DND-41 (cell line): ENCODE measurements around the gene CLSTN2.

Source experiments
- ATAC-seq: fragments of 200-7000 bp; cut with Tn5 transposase; 3 replicates; pipeline ENCODE4 v1.9.1; 2021; ENCODE audit warnings: low read depth; ENCODE audit not compliant: insufficient read depth
- DNase-seq: peaks from one replicate; pipeline ENCODE4 v3.0.0-alpha.2; 2020
- H2AFZ ChIP-seq: 2 replicates; pipeline ENCODE4 v1.6.0; 2012; ENCODE audit warnings: low read depth, low read length
- H3K27ac ChIP-seq: 2 replicates; pipeline ENCODE4 v1.5.1; 2012; ENCODE audit warnings: low read length, inconsistent platforms
- H3K27me3 ChIP-seq: fragments of 200-600 bp; sonication (generic); 2 replicates; pipeline ENCODE4 v1.6.0; 2012; ENCODE audit warnings: low read length, mild to moderate bottlenecking, inconsistent platforms; ENCODE audit not compliant: insufficient read depth, poor library complexity
- H3K36me3 ChIP-seq: 2 replicates; pipeline ENCODE4 v1.5.1; 2012; ENCODE audit warnings: low read length, inconsistent platforms; ENCODE audit not compliant: insufficient read depth
- H3K4me1 ChIP-seq: 2 replicates; pipeline ENCODE4 v1.5.1; 2012; ENCODE audit warnings: mild to moderate bottlenecking, low read length; ENCODE audit not compliant: insufficient read depth
- H3K4me2 ChIP-seq: 2 replicates; pipeline ENCODE4 v1.6.0; 2012; ENCODE audit warnings: mild to moderate bottlenecking, moderate library complexity, low read length, inconsistent platforms; ENCODE audit not compliant: insufficient read depth
- H3K4me3 ChIP-seq, 2 experiments: fragments of 200-600 bp in 1 of 2; shearing (Covaris generic) in 1 of 2; 2 replicates each; pipeline ENCODE4 v1.5.1; 2012 to 2016; ENCODE audit warnings: inconsistent platforms in 2 of 2, low read length in 2 of 2, mild to moderate bottlenecking in 2 of 2, low read depth in 1 of 2, moderate library complexity in 1 of 2
- H3K79me2 ChIP-seq: 2 replicates; pipeline ENCODE4 v1.6.0; 2012; ENCODE audit warnings: low read length, inconsistent platforms; ENCODE audit not compliant: insufficient read depth
- H3K9ac ChIP-seq: 2 replicates; pipeline ENCODE4 v1.6.0; 2012; ENCODE audit warnings: low read depth, mild to moderate bottlenecking, inconsistent platforms, low read length, moderate library complexity
- H3K9me3 ChIP-seq: 2 replicates; pipeline ENCODE4 v1.5.1; 2012; ENCODE audit warnings: low read length, moderate library complexity, mild to moderate bottlenecking, inconsistent platforms; ENCODE audit not compliant: insufficient read depth, severe bottlenecking
- H4K20me1 ChIP-seq: 2 replicates; pipeline ENCODE4 v1.6.0; 2012; ENCODE audit warnings: low read length; ENCODE audit not compliant: insufficient read depth
- EZH2 ChIP-seq: IDR thresholded peaks from 3 replicates; pipeline ENCODE4 v1.6.1; 2012; ENCODE audit warnings: borderline replicate concordance, low read depth, mild to moderate bottlenecking, moderate library complexity, low read length, inconsistent platforms; ENCODE audit not compliant: severe bottlenecking
- TF ChIP-seq, protein P1 (sequence below): IDR thresholded peaks from 2 replicates; pipeline ENCODE4 v1.5.1; 2012; ENCODE audit warnings: borderline replicate concordance, low read length, moderate library complexity, mild to moderate bottlenecking; ENCODE audit not compliant: poor library complexity, severe bottlenecking; ENCODE audit errors: extremely low read depth

Gene CLSTN2

DNA sequence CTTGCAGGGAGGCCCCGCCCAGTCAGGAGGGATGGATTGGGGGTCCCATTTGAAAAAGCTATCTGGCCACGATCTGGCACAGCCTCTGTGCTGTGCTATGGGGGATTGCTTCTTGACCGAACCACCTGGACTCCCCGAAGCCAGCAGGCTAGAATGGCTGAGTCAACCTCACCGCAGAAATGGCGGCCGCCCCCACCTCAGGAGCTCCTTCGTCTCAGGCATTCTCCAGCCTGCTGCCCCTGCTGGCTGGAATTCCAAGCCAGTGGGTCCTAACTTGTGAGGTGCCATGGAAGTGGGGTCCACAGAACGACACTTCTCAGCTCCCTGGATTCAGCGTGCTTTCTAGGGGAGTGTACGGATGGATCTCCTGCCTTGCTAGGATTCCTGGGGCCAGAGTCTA lies 562.3 kb downstream of the CLSTN2 start:
- Histone ChIP-seq H3K4me1 (no peaks in the 10 kb centered on the region), H3K4me3 (no peak overlapping the region), H3K36me3 (no peaks in the 10 kb centered on the region), H3K79me2 (no peaks in the 10 kb centered on the region), H2AFZ (no peak overlapping the region), H3K9ac (no peak overlapping the region), H4K20me1 (no peaks in the 10 kb centered on the region), H3K27ac (no peak overlapping the region), H3K27me3 (no peaks in the 10 kb centered on the region), H3K4me2 (no peak overlapping the region), H3K9me3 (no peaks in the 10 kb centered on the region)
- no peak for TF ChIP-seq EZH2
- TF ChIP-seq, protein P1, sequence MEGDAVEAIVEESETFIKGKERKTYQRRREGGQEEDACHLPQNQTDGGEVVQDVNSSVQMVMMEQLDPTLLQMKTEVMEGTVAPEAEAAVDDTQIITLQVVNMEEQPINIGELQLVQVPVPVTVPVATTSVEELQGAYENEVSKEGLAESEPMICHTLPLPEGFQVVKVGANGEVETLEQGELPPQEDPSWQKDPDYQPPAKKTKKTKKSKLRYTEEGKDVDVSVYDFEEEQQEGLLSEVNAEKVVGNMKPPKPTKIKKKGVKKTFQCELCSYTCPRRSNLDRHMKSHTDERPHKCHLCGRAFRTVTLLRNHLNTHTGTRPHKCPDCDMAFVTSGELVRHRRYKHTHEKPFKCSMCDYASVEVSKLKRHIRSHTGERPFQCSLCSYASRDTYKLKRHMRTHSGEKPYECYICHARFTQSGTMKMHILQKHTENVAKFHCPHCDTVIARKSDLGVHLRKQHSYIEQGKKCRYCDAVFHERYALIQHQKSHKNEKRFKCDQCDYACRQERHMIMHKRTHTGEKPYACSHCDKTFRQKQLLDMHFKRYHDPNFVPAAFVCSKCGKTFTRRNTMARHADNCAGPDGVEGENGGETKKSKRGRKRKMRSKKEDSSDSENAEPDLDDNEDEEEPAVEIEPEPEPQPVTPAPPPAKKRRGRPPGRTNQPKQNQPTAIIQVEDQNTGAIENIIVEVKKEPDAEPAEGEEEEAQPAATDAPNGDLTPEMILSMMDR: no peak
- ATAC-seq: no peak
- no peak for DNase-seq

DNA sequence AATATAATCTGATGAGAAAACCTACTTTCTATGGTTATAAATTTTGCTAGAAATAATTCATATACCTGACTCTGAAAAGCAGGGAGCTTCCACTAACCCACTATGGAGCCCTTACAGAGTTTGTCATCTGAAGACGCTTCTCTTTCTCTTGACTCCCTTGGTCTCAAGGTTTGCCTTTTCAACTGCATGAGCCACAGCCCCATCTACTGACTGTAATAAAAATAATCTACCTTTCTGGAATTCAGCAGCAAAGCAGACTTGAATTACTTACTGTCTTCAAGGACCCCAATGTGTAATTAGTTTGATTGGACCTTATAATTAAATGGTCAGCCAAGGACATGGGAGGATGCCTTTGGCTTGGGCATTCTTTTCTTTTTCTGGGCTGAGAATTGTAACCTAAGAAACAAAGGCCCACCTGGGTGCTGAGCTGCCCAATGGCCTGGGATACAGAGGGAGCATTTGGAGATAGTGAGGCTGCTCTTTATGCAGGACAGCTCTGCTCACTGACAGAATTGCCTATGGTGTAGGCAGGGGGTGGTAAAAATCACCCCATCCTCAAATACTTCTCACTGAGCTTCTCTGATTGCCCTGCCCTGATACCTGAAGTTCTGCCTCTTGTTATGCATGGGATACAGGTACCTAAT lies 564.3 kb downstream of the CLSTN2 start:
- H3K27me3 ChIP-seq: no peaks in the 10 kb centered on the region

DNA sequence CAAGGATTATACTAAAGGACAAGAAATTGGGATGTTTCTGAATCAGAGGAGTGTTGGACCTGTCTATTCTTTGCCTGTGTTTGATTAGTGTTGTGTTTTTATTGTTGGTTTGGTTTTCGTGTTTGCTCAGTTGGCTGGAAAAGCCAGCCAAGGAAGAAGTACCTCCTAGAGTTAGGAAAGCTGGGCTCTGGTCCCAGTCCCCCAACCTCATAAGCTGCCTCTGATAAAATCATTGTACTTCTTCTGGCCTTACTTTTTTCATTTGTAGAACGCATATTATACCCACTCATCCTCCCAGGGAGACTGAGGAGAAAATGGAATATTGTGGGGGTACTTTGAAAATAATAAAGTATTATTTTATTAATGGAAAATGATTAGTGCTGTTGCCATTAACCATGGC lies 565.5 kb downstream of the CLSTN2 start:
- no peak overlapping the region for H3K4me3 ChIP-seq
- H3K36me3 ChIP-seq: no peaks in the 10 kb centered on the region
- no peaks in the 10 kb centered on the region for H4K20me1 ChIP-seq
- H3K4me2 ChIP-seq: no peak overlapping the region
- ATAC-seq (no peak), DNase-seq (no peak)
- no peaks in the 10 kb centered on the region for H3K79me2 ChIP-seq
- H2AFZ ChIP-seq: no peak overlapping the region
- no peak overlapping the region for H3K27ac ChIP-seq
- no peaks in the 10 kb centered on the region for H3K4me1 ChIP-seq
- TF ChIP-seq, protein P1: no peak
- TF ChIP-seq EZH2: no peak
- peaks cover 2% of the 10 kb centered on the region for H3K27me3 ChIP-seq
- no peak overlapping the region for H3K9ac ChIP-seq
- H3K9me3 ChIP-seq: no peaks in the 10 kb centered on the region

More for the DNA sequence above, 564.3 kb downstream of the CLSTN2 start:
- ATAC-seq (no peak), DNase-seq (no peak)
- TF ChIP-seq, protein P1: no peak
- no peak for TF ChIP-seq EZH2
- H3K9me3 ChIP-seq: no peaks in the 10 kb centered on the region
- no peak overlapping the region for H3K9ac ChIP-seq
- no peak overlapping the region for H3K27ac ChIP-seq
- no peak overlapping the region for H2AFZ ChIP-seq
- H3K79me2 ChIP-seq: no peaks in the 10 kb centered on the region
- no peaks in the 10 kb centered on the region for H3K4me1 ChIP-seq
- H3K4me3 ChIP-seq: no peak overlapping the region
- no peak overlapping the region for H3K4me2 ChIP-seq
- no peaks in the 10 kb centered on the region for H3K36me3 ChIP-seq
- H4K20me1 ChIP-seq: no peaks in the 10 kb centered on the region
